H1 (cell line): Measurements from ENCODE around the gene CIROP. TPM values are rescaled to one million over a fixed set of nuclear protein-coding genes. Genes with fewer than 3 reads are reported as not detected.

ENCODE experiments used
- CHD1 ChIP-seq: IDR thresholded peaks from 2 replicates; pipeline ENCODE4 v1.6.1; 2012; ENCODE audit warnings: low read depth, low read length, improper control_type of control experiment
- EP300 ChIP-seq, 2 experiments: IDR thresholded peaks; 1 replicate in 1 of 2; 2 replicates in 1 of 2; pipeline ENCODE4 v1.6.1; 2011 to 2012; ENCODE audit warnings: low read depth in 2 of 2, low read length in 2 of 2, mild to moderate bottlenecking in 2 of 2, borderline replicate concordance in 1 of 2, inconsistent platforms in 1 of 2, moderate library complexity in 1 of 2
- NRF1 ChIP-seq: IDR thresholded peaks from 2 replicates; pipeline ENCODE4 v1.6.1; 2011; ENCODE audit warnings: mild to moderate bottlenecking, low read depth, low read length, improper control_type of control experiment
- POLR2AphosphoS5 ChIP-seq: IDR thresholded peaks from 2 replicates; pipeline ENCODE4 v1.6.1; 2011; ENCODE audit warnings: low read depth, low read length
- TBP ChIP-seq: IDR thresholded peaks from 2 replicates; pipeline ENCODE4 v1.6.1; 2011; ENCODE audit warnings: low read depth, low read length, improper control_type of control experiment
- TCF12 ChIP-seq: IDR thresholded peaks from 2 replicates; pipeline ENCODE4 v1.6.1; 2011; ENCODE audit warnings: low read depth, mild to moderate bottlenecking, low read length
- TEAD4 ChIP-seq: IDR thresholded peaks from 2 replicates; pipeline ENCODE4 v1.6.1; 2012; ENCODE audit warnings: low read depth, low read length, inconsistent platforms, mixed read lengths
- polyA plus RNA-seq, 7 experiments: library from polyadenylated mRNA; depleted of rRNA in 3 of 7; stranded (reverse) in 5 of 7; unstranded in 2 of 7; fragments of >200 nt in 5 of 7; fragments of 200-250 nt in 2 of 7; gene quantifications; 1 replicate in 5 of 7; 2 replicates in 1 of 7; 4 replicates in 1 of 7; pipeline versions ENCODE4 v1.2.1 to v1.2.3, GENCODE V29; 2011 to 2013; ENCODE audit warnings: missing spikeins in 2 of 7, mixed read lengths in 2 of 7
- total RNA-seq: library from RNA; stranded (reverse); fragmentation: NEBNext Ultra II Directional; extraction: Animal tissue kit (Norgen Biotek cat#: 25700); gene quantifications from 2 replicates; pipeline ENCODE4 v1.2.1, GENCODE V29; 2021

Gene CIROP
- total and polyA plus RNA-seq, 2 of the 8 experiments (the other 6 are each of a cell fraction or from before 2014, with no cell fraction given): 0.06 TPM; not detected in 1

GRCh38 chr14:23145794-23146350, 41.1 kb upstream of the CIROP start (continued):
- TF ChIP-seq POLR2AphosphoS5 (no peak), TCF12 (no peak), TBP (no peak), TEAD4 (no peak), EP300 (IDR thresholded peaks at IDR 0.05; ENCODE audit: borderline replicate concordance in 1 of 2, low read depth in 2 of 2, low read length in 2 of 2) (no peak), CHD1 (no peak), NRF1 (no peak)
